ENCODE results near the gene CACTIN. TPM values are rescaled to one million over a fixed set of nuclear protein-coding genes. Genes with fewer than 3 reads are reported as not detected.

Gene CACTIN
- total and polyA plus RNA-seq, 2 experiments from 2014 or later, result 6.9 to 29.1 TPM

GRCh38 chr19:3669947-3670795 is 43.6 kb upstream of the CACTIN start:
- Histone ChIP-seq H3K4me2 (ENCODE audit: unreplicated experiment) (peak overlapping the region; percentile 54), H3K9ac (peak overlapping the region; percentile 87), H3K9me3 (ENCODE audit: low read depth) (no peaks in the 10 kb centered on the region), H3K27ac (peak overlapping the region; percentile 89), H3K4me1 (ENCODE audit: insufficient read depth) (peaks cover 12% of the 10 kb centered on the region), H3K36me3 (ENCODE audit: low read depth) (no peaks in the 10 kb centered on the region), H3K4me3 (peak overlapping the region; percentile 58), H4K20me1 (ENCODE audit: insufficient read depth) (no peaks in the 10 kb centered on the region), H2AFZ (peak overlapping the region; percentile 17; the same call in 1 of the 2 replicates), H3K79me2 (ENCODE audit: insufficient read depth) (peaks cover 38% of the 10 kb centered on the region), H3K27me3 (replicated peaks; ENCODE audit: insufficient read depth) (no peaks in the 10 kb centered on the region), H3K9me2 (ENCODE audit: insufficient read depth) (no peaks in the 10 kb centered on the region), H3F3A (ENCODE audit: insufficient read depth) (no peaks in the 10 kb centered on the region)
- 9 to 22% methylated on average over 21 to 23 of the region's 33 CpGs for WGBS, 2 experiments (ENCODE audit: low coverage in 1 of 2, low lambda C conversion rate in 2 of 2, missing lambda C conversion rate in 2 of 2)
- in situ Hi-C loops (cut with MboI), result no loop called here
- peak; percentile 95 for DNase-seq
- TF ChIP-seq EZH2 (IDR thresholded peaks at IDR 0.05; ENCODE audit: insufficient read depth, poor library complexity, severe bottlenecking) (no peak), EZH2phosphoT487 (IDR thresholded peaks at IDR 0.05; ENCODE audit: insufficient read depth, low read depth) (no peak)

DNA sequence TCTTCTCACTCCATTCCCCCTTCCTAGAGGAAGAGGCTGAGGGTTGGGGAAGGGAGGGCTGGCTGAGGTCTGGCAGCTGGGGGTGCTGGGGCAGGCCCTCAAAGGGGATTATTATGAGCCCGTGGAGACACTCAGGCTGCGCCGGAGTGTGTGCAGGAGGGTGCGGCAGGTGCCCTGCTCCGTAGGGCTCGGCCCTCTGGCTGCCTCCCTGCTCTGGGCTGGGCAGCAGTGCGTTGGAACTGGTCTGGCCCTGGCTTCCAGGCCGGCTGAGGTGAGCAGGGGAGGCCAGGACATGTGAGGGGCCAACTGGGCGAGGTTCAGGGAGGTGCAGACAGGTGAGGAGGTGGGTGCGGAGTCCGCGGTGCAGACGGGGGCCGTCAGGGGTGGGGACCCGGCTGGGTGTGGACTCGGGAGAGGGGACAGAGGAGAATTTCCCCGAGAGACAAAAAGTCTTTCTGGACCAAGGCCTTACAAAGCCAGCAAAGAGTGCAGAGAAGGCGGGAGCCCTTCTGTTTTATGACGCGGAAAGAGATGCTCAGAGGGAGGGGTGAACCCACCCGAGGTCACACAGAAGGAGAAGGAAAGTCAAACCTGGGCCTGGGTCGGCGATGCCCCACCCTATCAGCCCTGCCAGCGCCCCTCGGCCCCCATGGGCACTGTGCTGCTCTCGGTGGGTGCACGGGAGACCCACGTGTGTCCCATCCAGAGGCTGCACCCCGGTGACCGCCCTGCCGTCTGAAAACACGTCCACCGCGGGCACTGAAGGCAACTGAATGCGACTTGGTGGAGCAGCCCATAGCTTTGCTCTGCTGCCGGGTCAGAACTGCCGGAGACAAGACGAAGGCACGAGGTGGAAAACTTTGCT is 42.7 kb upstream of the CACTIN start:
- H3F3A ChIP-seq (ENCODE audit: insufficient read depth), result no peaks in the 10 kb centered on the region
- TF ChIP-seq EZH2 (IDR thresholded peaks at IDR 0.05; ENCODE audit: insufficient read depth, poor library complexity, severe bottlenecking) (no peak), EZH2phosphoT487 (IDR thresholded peaks at IDR 0.05; ENCODE audit: insufficient read depth, low read depth) (no peak)
- no peaks in the 10 kb centered on the region for H4K20me1 ChIP-seq (ENCODE audit: insufficient read depth)
- no peak overlapping the region; the same call in 1 of the 2 replicates for H3K27ac ChIP-seq
- H3K4me1 ChIP-seq (ENCODE audit: insufficient read depth), result peaks cover 12% of the 10 kb centered on the region
- H3K9me3 ChIP-seq (ENCODE audit: low read depth), result no peaks in the 10 kb centered on the region
- no peaks in the 10 kb centered on the region for H3K27me3 ChIP-seq (replicated peaks; ENCODE audit: insufficient read depth)
- no peak overlapping the region for H3K9ac ChIP-seq
- in situ Hi-C loops (cut with MboI), result no loop called here
- H3K36me3 ChIP-seq (ENCODE audit: low read depth), result no peaks in the 10 kb centered on the region
- H3K4me2 ChIP-seq (ENCODE audit: unreplicated experiment), result no peak overlapping the region
- H2AFZ ChIP-seq, result no peak overlapping the region
- WGBS, 2 experiments (ENCODE audit: low coverage in 1 of 2, low lambda C conversion rate in 2 of 2, missing lambda C conversion rate in 2 of 2), result 78 to 80% methylated on average over 33 to 39 of the region's 39 CpGs
- no peaks in the 10 kb centered on the region for H3K9me2 ChIP-seq (ENCODE audit: insufficient read depth)
- no peak overlapping the region for H3K4me3 ChIP-seq
- peaks cover 31% of the 10 kb centered on the region for H3K79me2 ChIP-seq (ENCODE audit: insufficient read depth)
- no peak for DNase-seq

DNA sequence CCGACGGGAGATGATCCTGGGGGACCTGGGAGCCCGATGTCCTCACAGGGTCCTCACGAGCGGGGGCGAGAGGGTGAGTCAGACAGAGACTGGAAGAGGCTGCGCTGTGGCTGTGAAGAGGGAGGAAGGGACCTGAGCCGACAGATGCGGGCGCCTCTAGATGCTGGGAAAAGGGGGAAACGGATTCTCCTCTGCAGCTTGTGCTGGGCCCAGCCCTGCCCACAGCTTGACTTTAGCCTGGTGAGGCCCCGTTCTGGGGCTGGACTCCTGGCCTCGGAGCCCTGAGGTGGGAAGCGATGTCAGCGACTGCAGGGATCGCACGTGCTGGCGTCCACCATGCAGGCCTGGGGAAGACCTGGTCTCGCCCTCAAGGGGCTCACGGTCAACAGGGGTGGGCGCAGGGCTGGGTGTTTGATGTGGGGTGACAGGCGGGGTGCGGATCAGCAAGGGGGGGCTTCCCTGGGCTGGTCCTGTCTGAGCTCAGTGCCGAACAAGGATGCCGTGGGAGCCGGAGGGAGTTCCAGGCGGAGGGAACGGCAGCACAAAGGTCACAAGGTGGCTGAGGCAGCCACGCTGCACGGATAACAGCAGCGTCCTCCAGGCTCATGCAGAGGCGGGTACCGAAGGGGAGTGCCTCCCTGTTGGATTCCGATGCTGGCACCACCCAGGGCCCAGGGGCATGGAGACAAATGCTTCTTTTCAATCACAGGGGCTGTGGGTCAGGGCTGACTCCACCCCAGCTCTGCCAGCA is 41.9 kb upstream of the CACTIN start:
- Histone ChIP-seq H3K4me1 (ENCODE audit: insufficient read depth) (peaks cover 12% of the 10 kb centered on the region), H3K9ac (no peak overlapping the region), H2AFZ (no peak overlapping the region), H3K79me2 (ENCODE audit: insufficient read depth) (peaks cover 28% of the 10 kb centered on the region), H4K20me1 (ENCODE audit: insufficient read depth) (no peaks in the 10 kb centered on the region), H3K27ac (no peak overlapping the region), H3K27me3 (replicated peaks; ENCODE audit: insufficient read depth) (no peaks in the 10 kb centered on the region), H3K9me3 (ENCODE audit: low read depth) (no peaks in the 10 kb centered on the region), H3F3A (ENCODE audit: insufficient read depth) (no peaks in the 10 kb centered on the region), H3K4me3 (no peak overlapping the region), H3K9me2 (ENCODE audit: insufficient read depth) (no peaks in the 10 kb centered on the region), H3K4me2 (ENCODE audit: unreplicated experiment) (no peak overlapping the region), H3K36me3 (ENCODE audit: low read depth) (no peaks in the 10 kb centered on the region)
- DNase-seq, result peak; percentile 9
- 82 to 83% methylated on average over 26 to 34 of the region's 34 CpGs for WGBS, 2 experiments (ENCODE audit: low coverage in 1 of 2, low lambda C conversion rate in 2 of 2, missing lambda C conversion rate in 2 of 2)
- no peak for TF ChIP-seq EZH2phosphoT487 (IDR thresholded peaks at IDR 0.05; ENCODE audit: insufficient read depth, low read depth)
- TF ChIP-seq EZH2 (IDR thresholded peaks at IDR 0.05; ENCODE audit: insufficient read depth, poor library complexity, severe bottlenecking), result no peak
- in situ Hi-C loops (cut with MboI), result no loop called here

DNA sequence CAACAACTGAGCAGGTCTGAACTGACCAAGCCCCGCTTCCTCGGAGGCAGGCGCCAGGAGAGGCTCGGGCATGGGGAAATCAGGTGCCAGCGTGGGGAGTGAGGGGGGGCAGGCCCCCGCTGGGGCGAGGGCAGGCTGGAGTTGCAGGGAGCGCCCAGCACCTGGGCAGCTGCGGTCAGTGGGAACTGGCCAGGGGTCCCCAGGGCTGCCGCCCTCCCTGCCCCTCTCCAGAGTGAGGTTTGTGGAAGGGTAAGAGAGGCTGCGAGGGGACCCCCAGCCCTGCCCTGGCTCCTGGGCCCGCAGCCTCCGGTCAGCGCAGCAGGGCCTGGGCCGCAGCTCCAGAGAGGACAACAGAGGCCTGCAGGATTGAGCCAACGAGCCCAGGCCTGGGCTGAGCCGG is 41.2 kb upstream of the CACTIN start:
- Histone ChIP-seq H3K79me2 (ENCODE audit: insufficient read depth) (peaks cover 28% of the 10 kb centered on the region), H2AFZ (no peak overlapping the region), H3K36me3 (ENCODE audit: low read depth) (no peaks in the 10 kb centered on the region), H3K9me2 (ENCODE audit: insufficient read depth) (no peaks in the 10 kb centered on the region), H3F3A (ENCODE audit: insufficient read depth) (no peaks in the 10 kb centered on the region), H3K27me3 (replicated peaks; ENCODE audit: insufficient read depth) (no peaks in the 10 kb centered on the region), H3K27ac (no peak overlapping the region), H3K9me3 (ENCODE audit: low read depth) (no peaks in the 10 kb centered on the region), H3K4me1 (ENCODE audit: insufficient read depth) (peaks cover 12% of the 10 kb centered on the region), H3K4me3 (no peak overlapping the region), H4K20me1 (ENCODE audit: insufficient read depth) (no peaks in the 10 kb centered on the region), H3K4me2 (ENCODE audit: unreplicated experiment) (no peak overlapping the region), H3K9ac (no peak overlapping the region)
- no peak for DNase-seq
- 94% methylated on average over 13 to 17 of the region's 17 CpGs for whole genome bisulfite sequencing, 2 experiments (ENCODE audit: low coverage in 1 of 2, low lambda C conversion rate in 2 of 2, missing lambda C conversion rate in 2 of 2)
- in situ Hi-C loops (cut with MboI), result no loop called here
- TF ChIP-seq EZH2 (IDR thresholded peaks at IDR 0.05; ENCODE audit: insufficient read depth, poor library complexity, severe bottlenecking) (no peak), EZH2phosphoT487 (IDR thresholded peaks at IDR 0.05; ENCODE audit: insufficient read depth, low read depth) (no peak)

Data from GM23248 (cell line).